Stimulated activated CD4-positive, alpha-beta T cell treated with anti-CD3 and anti-CD28 coated beads, Interleukin-2, amount 100 ng/mL, for 48 hours (primary cell): ENCODE results near the gene TPCN2.

ENCODE experiments used
- DNase-seq, 2 donors: peaks; one replicate each; pipeline ENCODE4 v3.0.0-alpha.2; 2020

The TPCN2 gene

GRCh38 chr11:69114811-69115523, 66.2 kb downstream of the TPCN2 start:
- DNase-seq, result no peak

- DNase-seq, result no peak
Observed at GRCh38 chr11:69115586-69116560, 67.1 kb downstream of the TPCN2 start.

DNA sequence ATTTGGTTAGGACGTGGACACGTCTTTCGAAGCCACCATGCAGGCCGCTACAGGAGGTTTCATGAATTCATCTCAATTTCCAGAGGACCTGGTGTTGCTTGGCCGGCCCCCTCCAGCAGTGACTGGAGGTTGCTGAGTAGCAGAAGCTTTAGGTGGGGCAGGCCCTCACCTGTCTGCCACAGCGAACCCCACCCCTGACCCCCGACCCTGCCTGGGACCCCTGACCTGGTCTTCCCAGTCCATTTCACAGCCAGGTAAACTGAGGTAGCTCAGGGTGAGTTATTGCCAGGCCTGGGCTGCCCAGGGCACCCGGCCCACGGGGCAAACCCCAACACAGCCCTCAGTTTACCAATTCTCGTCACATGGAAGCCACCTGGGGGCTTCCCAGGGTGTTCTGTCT, 67.9 kb downstream of the TPCN2 start:
- DNase-seq, result no peak

- DNase-seq, result no peak
Observed at GRCh38 chr11:69119190-69119589, 70.5 kb downstream of the TPCN2 start.

- DNase-seq, result no peak
Observed at GRCh38 chr11:69120096-69120875, 71.6 kb downstream of the TPCN2 start.

DNA sequence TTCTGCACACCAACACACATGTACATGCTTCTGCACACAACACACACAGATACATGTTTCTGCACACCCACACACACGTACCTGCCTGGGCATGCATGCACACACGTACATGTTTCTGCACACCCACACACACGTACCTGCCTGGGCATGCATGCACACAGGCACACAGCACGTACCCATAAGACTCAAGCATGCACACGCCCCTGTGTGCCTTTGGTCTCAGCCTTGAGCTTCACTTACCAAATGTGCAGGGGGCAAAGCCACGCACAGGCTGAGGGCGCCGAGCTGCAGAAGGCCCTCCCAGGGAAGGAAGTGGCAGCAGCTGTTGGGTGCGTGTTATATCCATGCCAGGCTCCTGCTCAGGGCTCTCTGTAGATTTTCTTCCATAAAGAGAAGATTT, 72.3 kb downstream of the TPCN2 start:
- no peak for DNase-seq

GRCh38 chr11:69121621-69122325, 73.0 kb downstream of the TPCN2 start:
- DNase-seq, result no peak

- no peak for DNase-seq
Observed at GRCh38 chr11:69122326-69122629, 73.5 kb downstream of the TPCN2 start.

DNA sequence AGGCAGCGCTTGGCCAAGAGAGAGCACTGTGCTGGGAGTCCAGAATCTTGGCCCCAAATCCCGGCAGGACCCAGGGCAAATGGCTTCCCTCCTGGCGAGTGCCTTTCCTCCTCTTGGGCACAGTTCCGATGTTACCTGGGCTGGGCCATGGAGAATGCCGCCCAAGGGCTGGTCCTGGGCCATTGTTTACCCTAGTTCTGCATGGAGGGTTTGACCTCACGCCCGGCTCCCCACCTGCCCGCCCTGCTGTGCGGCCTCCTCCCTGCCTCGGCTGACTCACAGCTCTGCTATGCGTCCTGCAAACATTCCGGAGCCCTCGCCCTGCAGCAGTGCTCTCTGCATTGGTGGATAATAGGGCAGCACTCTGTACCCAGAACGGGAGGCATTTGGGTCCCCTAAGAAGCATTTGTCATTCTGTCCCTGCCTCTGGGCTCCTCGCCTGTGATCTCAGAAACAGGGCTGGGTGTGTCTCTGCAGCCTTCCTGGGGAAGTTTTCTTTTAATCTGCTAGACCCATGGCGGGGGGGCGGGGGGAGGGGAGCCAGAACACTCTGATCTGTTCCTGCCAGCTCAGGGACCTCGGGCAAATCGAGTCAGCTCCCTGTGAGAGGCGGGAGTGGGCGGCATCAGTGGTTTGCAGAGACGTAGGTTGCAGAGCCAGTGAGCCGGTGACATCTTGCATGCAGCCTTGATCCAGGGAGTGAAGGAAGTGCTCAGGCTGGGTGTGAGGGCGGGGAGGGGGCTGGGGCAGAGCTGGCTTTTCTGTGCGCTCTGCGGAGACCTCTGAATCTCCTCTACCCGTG, 74.1 kb downstream of the TPCN2 start:
- peak; percentile 53 to 61 for DNase-seq

DNA sequence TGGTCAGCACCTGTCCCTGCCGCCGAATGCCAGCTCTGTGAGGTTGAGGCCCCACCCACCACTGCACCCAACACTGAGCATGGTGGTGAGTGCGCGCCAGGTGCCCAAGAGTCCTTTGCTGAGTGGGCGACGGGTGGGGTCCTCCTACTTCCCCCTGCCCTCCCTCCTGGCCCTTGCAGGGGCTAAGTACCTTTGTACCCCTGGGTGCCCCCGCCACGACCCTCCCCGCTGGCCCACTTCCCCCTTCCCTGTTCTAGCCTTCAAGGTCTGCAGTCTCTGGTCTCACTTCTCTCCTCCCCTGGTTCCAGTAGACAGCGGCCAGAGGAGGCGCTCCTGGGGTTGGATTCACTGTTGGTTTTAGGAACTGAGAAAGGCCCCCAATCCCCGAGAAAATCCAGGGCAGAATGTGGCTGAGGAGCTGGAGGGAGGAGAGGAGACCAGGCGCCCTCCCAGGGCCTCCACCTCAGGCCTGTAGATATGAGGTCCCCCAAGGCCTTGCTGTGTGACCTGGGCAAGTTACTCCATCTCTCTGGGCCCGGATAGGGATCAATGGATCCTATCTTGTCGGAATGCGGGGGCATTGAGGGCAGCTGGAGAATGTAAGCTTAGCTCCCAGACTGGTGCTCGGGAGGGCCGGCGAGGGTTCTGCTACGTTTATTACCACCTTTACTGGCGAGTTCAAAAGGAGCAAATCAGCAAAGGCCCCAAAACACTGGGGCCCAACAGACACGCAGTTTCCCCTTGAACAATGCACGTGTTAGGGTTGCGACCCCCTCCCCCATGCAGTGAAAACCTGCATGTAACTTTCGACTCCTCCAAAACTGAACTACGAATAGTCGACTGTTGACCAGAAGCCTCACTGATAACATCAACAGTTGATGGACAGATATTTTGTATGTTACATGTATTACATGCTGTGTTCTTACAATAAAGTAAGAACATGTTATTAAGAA, 75.1 kb downstream of the TPCN2 start:
- DNase-seq, result no peak

DNA sequence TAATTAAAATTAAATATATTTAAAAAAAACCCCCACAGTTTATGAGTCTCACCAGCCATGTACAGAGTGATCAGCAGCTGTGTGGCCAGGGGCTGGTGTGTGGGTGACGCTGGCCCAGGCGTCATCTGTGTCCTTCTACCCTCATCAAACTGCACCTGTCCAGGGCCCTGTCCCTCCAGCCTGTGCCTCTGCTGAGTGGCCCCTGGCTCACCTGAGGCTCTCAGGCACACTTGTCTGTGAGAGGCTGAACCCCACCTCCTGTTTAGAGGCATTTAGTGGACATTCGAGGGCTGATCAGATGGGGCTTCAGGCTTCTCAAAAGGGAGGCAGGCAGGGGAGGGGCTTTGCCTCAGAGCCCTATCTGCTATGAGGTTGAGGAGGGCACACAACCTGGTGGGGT, 77.1 kb downstream of the TPCN2 start:
- DNase-seq, result no peak

GRCh38 chr11:69126286-69126685, 77.6 kb downstream of the TPCN2 start:
- DNase-seq, result no peak

DNA sequence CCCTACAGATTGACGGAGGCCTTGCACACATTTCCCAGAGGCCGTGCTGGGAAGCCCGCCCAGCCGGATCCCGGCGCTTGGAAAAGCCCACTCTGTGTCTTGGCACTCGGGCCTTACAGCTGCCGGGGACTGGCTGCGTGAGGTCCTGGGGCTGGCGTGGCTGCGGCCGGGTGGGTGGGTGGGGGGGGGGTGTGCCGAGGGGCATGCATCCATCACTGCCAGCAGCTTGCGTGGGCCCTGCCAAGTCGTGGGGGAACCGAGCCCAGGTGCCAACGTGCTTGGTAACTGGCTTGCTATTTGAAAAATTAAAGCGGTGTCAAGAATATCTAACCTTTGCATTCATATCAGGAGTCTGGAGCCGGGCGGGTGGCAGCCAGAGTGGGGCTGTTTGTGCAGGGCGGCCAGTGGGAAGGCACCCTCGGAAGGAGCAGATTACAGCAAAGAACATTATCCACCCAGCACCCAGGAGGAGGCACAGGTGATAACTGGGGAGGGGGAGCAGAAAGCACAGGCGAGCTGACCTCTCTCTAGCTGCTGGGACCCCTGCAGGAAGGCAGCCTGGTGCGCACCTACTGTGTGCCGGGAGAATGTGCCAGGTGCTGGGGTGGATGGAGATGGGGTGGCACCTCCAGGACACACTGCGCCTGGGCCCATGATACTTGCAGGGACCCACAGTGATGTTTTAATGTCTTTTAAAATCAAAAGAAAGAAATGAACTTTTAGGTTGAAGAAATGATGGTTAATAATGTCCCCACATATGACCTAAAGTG, 78.5 kb downstream of the TPCN2 start:
- DNase-seq, result no peak

DNA sequence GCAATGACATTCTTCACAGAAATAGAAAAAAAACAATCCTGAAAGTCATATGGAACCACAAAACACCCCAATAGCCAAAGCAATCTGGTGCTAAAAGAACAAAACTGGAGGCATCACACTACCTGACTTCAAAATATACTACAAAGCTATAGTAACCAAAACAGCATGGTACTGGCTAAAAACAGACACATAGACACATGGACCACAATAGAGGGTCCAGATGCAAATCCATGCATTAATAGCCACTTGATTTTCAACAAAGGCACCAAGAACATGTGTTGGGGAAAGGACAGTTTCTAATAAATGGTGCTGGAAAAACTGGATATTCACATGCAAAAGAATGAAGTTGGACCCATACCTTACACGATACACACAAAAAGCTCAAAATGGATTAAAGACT, 79.2 kb downstream of the TPCN2 start:
- no peak for DNase-seq

GRCh38 chr11:69129053-69129452, 80.3 kb downstream of the TPCN2 start:
- no peak for DNase-seq

DNA sequence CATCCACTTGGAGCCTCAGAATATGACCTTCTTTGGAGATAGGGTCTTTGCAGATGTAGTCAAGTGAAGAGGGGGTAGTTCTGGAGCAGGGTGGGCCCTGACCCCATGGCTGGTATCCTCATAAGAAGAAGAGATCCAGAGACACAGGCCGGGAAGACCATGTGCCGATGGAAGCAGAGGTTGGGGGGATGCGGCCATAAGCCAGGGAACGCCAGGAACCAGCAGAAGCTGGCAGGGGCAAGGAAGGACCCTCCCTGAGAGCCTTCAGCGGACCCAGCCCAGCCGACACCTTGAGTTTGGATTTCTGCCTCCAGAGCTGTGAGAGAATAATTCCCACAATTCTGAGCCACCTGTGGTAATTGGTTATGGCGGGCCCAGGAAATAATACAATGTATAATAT, 80.9 kb downstream of the TPCN2 start:
- DNase-seq, result no peak

DNA sequence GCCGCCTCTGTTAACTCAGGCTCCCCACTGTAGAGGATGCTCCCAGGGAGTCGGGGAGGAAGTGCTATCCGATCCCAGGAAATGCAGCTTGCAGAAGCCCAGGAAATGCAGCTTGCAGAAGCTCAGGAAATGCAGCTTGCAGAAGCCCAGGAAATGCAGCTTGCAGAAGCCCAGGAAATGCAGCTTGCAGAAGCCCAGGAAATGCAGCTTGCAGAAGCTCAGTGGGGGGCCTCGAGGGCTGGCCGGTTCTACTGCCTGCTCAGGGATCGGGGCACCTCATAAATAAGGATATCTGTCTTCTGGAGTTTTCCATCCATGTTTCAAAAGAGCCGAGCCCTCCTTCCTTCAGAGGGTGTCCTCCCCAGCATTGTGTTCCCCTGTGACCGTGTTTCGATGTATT, 81.9 kb downstream of the TPCN2 start:
- no peak for DNase-seq

DNA sequence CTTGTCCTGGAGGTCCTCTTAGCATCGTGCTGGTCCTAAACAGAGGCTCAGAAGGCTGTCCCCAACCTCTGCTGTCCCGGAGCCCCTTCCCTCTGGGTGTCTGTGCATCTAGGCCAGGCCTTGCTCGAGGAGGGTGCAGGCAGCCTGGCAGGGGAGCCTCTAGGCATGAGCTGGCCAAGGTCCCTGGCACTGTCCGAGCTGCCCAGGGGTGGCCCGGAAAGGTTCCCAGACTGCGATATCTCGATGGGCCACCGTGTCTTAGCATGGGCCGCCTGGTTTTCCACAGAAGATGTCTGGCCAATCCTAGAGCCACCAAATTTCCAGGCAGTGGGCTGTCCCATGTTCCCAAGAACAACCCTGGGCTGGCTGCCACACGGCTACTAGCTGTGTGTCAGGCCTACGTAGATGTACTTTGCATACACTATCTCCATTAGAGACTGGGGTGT, 82.4 kb downstream of the TPCN2 start:
- DNase-seq, result no peak

DNA sequence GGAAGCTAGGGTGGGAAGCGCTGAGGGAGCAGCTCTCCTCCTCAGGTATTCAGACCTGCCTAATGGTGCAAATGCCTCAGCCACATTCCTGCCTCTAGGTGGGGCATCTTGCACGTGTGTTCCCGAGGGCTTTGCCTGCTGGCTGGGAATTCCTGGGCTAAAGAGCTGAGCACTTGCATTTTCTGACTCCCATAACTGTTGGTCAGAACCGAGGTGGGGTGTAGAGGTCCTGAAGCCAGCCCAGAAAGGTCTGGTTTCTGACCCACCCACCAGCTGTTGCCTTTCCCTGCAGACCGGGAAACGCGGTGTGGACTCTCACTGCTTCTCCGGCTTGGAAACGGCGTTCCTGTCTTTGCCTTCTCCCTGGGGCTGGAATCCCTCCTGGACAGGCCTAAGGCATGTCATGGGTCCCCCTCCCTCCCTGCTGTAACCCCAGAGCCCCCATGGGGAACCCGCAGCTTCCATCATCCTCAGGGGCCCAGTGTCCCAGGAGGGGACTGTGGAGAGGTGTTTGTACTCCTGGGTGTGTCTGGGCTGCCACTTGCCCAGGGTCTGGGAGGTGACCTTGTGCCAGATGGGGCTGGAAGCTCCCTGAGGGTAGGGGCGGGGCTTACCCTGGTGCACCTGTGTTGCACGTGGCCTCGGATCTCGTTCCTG, 83.0 kb downstream of the TPCN2 start:
- no peak for DNase-seq
